Adrenal gland (tissue), 5 donors: ENCODE results near the gene TSSK6.

ENCODE experiments used
- POLR2A ChIP-seq, 2 donors: fragments of 450-650 bp; IDR thresholded peaks; one replicate each; pipeline ENCODE4 v1.6.1; 2017; ENCODE audit warnings: antibody characterized with exemption in 2 of 2, mild to moderate bottlenecking in 2 of 2, moderate library complexity in 1 of 2
- TF ChIP-seq, protein P1 (sequence below), 6 experiments: fragments of 450-650 bp in 4 of 6; fragments of 200-600 bp in 2 of 6; sonication (generic) in 1 of 6; IDR thresholded peaks; 1 replicate in 5 of 6; 2 replicates in 1 of 6; pipeline versions ENCODE4 v1.5.1 to v1.8.0; 2016 to 2021; ENCODE audit warnings: antibody characterized with exemption in 6 of 6, mild to moderate bottlenecking in 2 of 6, moderate library complexity in 1 of 6
- donor health status: DM: no; HTN: no; CAD: no.

GRCh38 chr19:19520989-19521388 is 5.6 kb upstream of the TSSK6 start:
- TF ChIP-seq, protein P1, sequence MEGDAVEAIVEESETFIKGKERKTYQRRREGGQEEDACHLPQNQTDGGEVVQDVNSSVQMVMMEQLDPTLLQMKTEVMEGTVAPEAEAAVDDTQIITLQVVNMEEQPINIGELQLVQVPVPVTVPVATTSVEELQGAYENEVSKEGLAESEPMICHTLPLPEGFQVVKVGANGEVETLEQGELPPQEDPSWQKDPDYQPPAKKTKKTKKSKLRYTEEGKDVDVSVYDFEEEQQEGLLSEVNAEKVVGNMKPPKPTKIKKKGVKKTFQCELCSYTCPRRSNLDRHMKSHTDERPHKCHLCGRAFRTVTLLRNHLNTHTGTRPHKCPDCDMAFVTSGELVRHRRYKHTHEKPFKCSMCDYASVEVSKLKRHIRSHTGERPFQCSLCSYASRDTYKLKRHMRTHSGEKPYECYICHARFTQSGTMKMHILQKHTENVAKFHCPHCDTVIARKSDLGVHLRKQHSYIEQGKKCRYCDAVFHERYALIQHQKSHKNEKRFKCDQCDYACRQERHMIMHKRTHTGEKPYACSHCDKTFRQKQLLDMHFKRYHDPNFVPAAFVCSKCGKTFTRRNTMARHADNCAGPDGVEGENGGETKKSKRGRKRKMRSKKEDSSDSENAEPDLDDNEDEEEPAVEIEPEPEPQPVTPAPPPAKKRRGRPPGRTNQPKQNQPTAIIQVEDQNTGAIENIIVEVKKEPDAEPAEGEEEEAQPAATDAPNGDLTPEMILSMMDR (IDR thresholded peaks at IDR 0.05), result no peak
- no peak for TF ChIP-seq POLR2A (IDR thresholded peaks at IDR 0.05)
